Neural progenitor cell (in vitro differentiated cells): ENCODE measurements around the gene LRRC72.

Source experiments
- CTCF ChIP-seq: fragments of 200-600 bp; sonication (generic); IDR thresholded peaks from 2 replicates; pipeline ENCODE4 v1.5.1; 2017; ENCODE audit warnings: antibody characterized with exemption, mild to moderate bottlenecking
- EZH2 ChIP-seq: fragments of 200-600 bp; sonication (generic); IDR thresholded peaks from 2 replicates; pipeline ENCODE4 v1.6.1; 2017; ENCODE audit warnings: antibody characterized with exemption, mild to moderate bottlenecking, moderate library complexity
- EZH2phosphoT487 ChIP-seq: fragments of 200-600 bp; sonication (generic); IDR thresholded peaks from 2 replicates; pipeline ENCODE4 v1.6.1; 2017; ENCODE audit warnings: antibody characterized with exemption

GRCh38 chr7:16590424-16590823, 63.8 kb downstream of the LRRC72 start:
- TF ChIP-seq CTCF = no peak
- no peak for TF ChIP-seq EZH2
- no peak for TF ChIP-seq EZH2phosphoT487
